Erythroblast (primary cell): Measurements from ENCODE around the gene CSMD2.

Experiments
- DNase-seq, 2 experiments: peaks; one replicate each; lab custom pipeline; 2025; lab: John Stamatoyannopoulos, UW
- GATA1 ChIP-seq: IDR thresholded peaks from 2 replicates; pipeline ENCODE4 v1.6.1; 2011; ENCODE audit warnings: low read depth, mild to moderate bottlenecking, control low read depth, low read length, moderate library complexity
- POLR2A ChIP-seq: IDR thresholded peaks from 2 replicates; pipeline ENCODE4 v1.6.1; 2011; ENCODE audit warnings: mild to moderate bottlenecking, low read length

Gene CSMD2

DNA sequence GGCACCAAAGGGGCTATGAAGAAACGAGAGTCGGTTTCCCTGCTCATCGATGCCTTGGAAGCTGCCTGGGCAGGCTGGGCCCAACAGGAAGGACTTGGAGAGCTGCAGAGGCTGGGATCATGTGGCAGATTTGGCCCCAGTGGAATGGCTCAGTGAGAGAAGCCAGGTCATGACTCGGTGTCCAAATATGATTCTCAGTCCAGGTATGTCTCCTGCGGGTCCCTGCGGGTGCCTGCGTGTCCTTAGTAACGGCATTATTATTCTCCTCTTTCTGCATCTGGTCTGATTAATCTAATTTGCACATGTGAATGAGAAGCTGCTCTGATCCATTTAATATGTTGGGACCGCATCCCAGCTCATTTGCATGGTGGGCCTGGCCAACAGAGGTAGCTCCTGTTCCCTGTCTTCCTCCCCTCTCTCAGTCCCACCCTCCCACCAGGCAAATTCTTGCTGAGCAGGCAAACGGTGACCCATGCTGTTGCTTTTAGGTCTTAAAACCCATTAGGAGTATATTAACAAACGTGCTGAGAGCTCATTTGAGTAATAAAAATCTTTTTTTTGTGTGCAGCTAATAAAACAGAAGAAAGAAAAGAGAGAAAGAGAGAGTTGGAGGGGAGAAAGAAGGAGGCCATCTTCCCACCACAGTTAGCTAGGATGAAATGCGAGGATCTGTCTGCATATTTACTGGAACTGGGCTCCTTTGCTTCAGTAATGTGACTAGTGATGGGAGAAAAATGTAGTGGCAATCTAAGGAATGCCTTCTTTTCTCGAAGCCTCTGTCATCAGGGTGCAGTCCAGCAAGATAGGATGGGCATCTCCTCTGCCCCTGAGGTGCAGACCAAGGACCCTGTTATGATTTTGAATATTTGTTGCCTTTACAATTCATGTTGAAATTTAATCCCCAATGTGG is 167.6 kb downstream of the CSMD2 start:
- DNase-seq = no peak
- TF ChIP-seq POLR2A (no peak), GATA1 (no peak)

- TF ChIP-seq GATA1 (no peak), POLR2A (no peak)
- DNase-seq = no peak
These were observed 168.7 kb downstream of the CSMD2 start for GRCh38 chr1:33996281-33996680.

DNA sequence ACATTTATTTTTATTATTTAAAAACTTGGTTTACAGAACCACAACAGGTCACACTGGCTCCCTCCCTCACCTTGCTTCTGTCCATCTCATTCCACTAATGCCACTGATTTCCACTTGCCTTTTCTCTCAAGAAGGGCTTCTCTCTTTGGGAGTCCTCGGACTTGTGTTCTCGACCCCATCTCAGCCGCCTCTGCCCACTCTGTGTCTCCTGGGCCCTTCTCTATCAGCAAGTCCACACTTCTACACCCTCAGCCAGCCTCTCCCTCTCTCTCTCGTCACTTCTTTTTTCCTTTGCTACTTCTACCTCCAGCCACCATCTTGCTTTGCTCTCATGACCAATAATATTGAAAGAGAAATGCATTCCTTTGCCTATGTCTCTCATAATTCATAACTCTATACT is 171.7 kb downstream of the CSMD2 start:
- DNase-seq = no peak
- TF ChIP-seq GATA1 = no peak
- TF ChIP-seq POLR2A = no peak

DNA sequence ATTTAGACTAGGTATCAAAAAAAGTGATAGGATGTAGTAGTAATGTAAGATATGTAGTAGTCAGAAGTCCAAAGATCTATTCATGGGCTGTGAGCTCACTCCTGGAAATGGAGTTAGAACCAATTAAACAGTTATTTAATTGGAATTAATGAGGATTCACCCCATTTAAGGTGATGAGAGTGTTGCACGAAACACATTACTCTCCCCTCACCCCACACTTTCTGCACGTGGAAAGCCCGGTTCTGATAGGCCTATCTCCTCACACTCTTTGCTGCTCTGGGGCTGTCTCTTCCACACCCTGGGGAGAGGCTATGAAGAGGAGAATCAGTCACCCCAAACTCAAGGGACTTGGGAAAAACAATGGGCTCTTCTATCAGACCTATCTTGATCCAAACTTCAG is 174.7 kb downstream of the CSMD2 start:
- TF ChIP-seq POLR2A (no peak), GATA1 (no peak)
- no peak for DNase-seq

- TF ChIP-seq GATA1 = no peak
- no peak for TF ChIP-seq POLR2A
- no peak for DNase-seq
These were observed 176.9 kb downstream of the CSMD2 start for GRCh38 chr1:33988161-33988560.

DNA sequence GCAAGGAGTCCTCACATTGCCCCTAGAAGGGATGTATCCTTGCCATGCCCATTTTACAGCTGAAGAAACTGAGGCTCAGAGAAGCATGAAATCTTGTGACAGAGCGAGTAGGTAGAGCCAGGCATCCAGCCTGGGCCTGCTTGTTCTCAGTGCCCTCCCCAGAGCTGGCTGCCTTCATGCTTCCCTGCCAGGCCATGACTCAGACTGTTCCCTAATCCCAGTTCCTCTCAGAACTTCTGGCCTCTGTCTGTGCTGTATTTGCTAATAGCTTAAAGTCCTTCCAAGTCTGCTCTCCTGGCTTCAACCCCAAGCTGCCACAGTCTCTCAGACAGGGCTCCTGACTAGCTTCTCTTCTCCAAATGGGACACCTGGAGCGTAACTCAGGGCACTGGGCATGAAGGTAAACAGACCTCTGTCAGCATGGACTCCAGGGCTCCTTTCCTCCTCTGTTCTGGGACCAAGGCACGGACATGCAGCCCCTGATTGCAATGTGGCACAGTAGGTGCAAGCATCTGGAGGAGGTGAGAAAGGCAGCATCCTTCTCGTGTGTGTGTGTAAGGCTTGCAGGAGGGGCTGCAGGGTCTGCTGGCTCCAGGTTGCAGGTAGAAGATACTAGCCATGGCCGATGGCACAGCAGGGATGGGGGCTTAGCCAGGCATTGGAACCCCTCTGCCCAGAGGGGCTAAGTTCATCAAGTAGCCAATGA is 178.5 kb downstream of the CSMD2 start:
- no peak for TF ChIP-seq GATA1
- TF ChIP-seq POLR2A = no peak

DNA sequence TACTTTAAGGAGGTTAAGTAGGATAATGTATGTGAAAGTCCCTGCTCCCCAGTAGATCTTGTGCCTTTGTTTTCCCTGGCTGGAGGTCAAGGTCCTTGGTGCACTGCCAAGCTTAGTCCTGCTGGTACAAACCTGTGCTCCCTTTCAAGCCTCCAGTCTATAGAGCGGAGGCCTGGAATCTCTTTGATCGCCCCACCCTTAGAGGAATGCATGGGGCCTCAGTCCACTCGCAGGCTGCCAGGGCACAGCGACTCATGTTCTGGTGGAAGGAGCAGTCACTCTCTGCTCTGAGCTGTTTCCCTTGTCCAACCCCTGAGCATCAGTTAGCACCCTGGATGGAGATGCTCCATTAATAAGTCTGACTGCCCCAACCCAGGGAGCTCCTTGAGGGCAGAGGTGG is 179.4 kb downstream of the CSMD2 start:
- DNase-seq = no peak
- TF ChIP-seq POLR2A = no peak
- TF ChIP-seq GATA1 = no peak

More for the DNA sequence above, 178.5 kb downstream of the CSMD2 start:
- DNase-seq = no peak

DNA sequence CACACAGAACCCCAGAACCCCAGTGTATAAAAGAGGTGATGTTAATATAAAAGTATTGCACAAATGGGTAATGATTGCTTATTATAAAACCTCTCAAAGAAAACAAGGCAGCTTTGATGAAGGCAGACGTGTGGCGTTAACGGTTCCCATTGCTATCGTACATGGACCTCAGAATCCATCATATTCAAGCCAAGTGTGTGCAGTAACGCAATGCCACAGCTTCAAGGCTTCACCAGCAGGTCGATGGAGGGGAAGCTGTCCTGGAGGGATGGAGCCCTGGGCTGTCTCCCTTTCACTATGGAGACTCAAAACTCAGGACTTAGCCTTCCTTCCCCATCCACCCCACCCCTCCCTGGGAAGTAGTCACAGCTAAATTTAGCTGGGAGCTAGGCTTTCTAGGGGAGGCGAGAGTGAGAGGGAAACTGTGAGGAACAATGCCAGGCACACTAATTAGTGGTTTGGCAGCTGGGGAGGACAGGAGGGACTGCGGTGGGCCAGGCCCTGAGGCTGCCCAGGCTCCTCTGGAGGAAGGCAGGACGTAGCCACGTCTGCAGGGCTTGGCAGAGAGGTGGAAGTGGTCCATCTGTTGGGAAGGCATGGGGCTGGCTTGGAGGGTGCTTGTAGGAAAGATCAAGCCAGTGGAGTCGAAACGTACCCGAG is 180.0 kb downstream of the CSMD2 start:
- TF ChIP-seq POLR2A (no peak), GATA1 (no peak)
- DNase-seq = no peak

GRCh38 chr1:33982419-33982818 is 182.6 kb downstream of the CSMD2 start:
- TF ChIP-seq POLR2A (no peak), GATA1 (no peak)

DNA sequence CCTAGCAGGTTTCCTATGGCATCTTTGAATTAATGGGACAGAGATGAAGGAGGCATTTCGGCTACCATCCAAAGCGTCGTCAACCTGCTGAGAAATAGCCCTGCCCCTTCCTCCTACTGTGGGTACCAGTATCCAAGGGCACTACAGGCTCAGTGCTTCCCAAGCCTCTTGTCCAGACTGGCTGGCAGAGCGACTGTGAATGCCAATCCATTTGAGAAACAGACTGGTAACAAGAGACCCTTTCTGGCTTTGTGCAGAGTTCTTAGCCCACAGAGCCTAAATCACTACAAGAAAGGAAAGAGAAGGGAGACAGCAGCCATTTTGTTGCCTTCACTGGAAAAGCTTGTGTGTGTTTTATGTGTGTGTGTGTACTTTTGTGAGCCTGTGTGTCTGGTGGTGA is 185.7 kb downstream of the CSMD2 start:
- TF ChIP-seq POLR2A (no peak), GATA1 (no peak)
- DNase-seq = no peak

More at GRCh38 chr1:33982419-33982818, 182.6 kb downstream of the CSMD2 start:
- no peak for DNase-seq

- no peak for DNase-seq
These were observed 189.1 kb downstream of the CSMD2 start for GRCh38 chr1:33975961-33976360.

DNA sequence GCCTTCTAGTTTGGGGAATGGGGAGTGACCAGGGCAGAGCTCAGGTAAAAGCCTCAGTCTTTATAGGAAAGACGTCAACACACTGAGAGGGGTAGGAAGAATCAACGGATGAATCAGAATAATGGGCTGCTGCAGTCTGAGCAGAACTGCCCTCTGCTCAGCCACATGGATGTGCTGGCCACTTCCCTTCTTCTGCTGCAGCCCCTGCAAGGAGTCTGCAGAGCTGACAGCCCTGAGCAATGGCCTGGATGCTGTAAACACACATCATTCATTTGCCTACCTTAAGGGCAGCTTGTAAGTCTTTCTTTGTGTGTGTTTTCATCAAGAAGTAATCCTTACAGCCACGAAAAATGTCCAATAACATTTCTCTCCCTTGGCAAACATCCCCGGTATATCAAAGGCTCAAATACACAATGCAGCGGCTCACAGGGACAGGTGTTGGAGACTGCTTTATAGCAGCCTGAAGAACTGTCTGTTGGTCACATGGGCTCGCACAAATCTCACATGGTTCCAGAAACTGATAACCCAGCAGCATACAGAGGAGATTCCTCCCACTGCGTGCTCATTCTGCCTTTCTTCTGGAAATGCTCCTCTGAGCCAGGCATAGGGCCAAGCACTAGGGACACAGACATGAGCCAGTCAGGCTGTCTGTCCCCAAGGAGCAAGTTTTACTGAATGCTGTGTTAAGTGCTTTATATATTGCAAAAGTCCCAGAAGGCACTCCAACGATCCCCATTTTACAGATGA is 191.1 kb downstream of the CSMD2 start:
- DNase-seq = no peak
- TF ChIP-seq GATA1 (no peak), POLR2A (no peak)

More at GRCh38 chr1:33975961-33976360, 189.1 kb downstream of the CSMD2 start:
- TF ChIP-seq GATA1 = no peak
- TF ChIP-seq POLR2A = no peak
